ELF-1 (cell line): ENCODE measurements around the gene TECR.
"Not testable (repeated sequence)": the region's sequence is repeated elsewhere in the genome, so short reads cannot be mapped to it uniquely, and the experiment has no call there.

Experiments
- DNase-seq: peaks from one replicate; pipeline ENCODE4 v3.0.0-alpha.2; 2016; ENCODE audit warnings: low read depth, low spot score

The TECR gene, protein sequence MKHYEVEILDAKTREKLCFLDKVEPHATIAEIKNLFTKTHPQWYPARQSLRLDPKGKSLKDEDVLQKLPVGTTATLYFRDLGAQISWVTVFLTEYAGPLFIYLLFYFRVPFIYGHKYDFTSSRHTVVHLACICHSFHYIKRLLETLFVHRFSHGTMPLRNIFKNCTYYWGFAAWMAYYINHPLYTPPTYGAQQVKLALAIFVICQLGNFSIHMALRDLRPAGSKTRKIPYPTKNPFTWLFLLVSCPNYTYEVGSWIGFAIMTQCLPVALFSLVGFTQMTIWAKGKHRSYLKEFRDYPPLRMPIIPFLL

DNA sequence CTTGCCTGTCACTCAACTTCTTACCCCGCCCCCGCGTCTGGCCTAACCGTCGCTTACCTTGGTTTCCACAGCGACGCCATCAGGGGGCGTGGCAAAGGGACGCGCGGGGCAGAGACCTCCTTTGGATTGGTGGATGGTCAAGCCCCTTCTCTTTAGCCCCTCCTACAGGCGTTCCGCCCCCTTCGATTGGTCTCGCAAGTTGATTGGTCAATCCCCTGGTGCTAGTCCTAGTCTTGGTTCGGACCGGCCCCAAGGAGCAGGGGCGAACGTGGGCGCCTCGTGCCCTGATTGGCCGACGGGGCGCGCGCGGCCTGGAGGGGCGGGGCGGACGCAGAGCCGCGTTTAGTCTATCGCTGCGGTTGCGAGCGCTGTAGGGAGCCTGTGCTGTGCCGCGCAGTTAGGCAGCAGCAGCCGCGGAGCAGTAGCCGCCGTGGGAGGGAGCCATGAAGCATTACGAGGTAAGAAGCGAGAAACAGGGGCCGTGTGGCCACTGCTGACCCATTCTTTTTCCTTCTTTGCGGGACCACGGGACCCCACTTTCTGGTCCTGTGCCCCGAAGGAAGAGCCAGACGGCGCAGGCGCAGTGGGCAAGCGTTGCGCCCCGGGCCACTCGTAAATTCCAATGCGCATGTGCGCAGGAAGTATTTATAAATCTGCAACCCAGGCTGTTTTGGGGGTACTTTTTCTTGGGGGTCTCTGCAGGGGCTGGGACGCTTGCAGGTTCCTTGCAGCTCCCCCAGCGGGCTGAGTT lies at the start of gene TECR:
Gene TECR (plus strand): TSS at position 341 of the 751 bp plus-strand sequence. CDS start 103 bp downstream, at position 444.
- peak; percentile 100 for DNase-seq

DNA sequence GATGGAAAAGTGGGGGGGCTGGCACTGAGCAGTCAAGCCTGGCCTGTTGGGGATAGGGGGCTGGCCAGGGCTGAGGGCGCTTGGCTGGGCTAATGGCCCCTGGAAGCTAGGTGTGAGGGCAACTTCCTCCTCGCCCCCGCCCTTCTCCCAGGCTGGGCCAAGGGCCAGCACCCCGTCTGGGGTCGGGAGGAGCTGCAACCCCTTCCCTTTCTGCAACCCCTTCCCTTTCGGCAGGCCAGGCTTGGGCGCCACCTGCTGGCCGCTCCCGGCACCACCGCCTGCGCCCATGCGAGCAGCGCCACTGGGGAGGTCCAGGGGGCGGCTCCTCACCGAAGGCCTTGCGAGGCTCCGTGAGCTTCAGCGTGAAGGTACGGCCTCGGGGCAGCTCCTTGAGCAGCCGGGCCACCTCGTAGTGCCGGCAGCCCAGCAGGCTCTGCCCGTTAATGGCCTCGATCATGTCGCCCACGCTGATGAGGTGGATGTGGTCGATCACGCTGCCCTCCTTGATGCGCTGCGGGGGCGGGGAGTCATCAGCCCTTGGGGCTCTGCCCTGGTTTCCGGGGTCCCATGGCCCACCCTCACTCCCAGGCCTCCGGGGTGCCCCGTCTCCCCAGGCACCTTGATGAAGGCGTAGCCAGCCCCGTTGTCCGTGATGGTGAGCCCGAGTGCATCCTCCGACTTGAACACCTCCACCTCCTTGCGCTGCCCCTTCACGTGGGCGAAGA lies 49.3 kb upstream of the TECR start:
- peak; percentile 94 for DNase-seq

DNA sequence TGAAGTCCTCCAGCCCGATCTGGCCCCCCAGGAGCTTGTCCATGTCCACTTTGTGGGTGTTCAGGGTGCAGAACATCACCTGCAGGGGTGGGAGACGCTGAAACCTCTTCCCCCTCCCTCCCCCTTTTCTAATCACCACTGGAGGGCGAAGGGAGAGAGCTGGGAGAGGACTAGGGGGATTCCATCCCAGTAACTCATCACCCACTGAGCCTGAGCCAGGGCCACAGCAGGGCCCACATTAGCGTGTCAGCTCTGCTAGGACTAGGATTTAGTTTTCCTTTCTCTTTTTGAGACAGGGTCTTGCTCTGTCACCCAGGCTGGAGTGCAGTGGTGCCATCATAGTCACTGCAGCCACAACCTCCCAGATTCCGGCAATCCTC lies 48.7 kb upstream of the TECR start:
- no peak for DNase-seq

DNA sequence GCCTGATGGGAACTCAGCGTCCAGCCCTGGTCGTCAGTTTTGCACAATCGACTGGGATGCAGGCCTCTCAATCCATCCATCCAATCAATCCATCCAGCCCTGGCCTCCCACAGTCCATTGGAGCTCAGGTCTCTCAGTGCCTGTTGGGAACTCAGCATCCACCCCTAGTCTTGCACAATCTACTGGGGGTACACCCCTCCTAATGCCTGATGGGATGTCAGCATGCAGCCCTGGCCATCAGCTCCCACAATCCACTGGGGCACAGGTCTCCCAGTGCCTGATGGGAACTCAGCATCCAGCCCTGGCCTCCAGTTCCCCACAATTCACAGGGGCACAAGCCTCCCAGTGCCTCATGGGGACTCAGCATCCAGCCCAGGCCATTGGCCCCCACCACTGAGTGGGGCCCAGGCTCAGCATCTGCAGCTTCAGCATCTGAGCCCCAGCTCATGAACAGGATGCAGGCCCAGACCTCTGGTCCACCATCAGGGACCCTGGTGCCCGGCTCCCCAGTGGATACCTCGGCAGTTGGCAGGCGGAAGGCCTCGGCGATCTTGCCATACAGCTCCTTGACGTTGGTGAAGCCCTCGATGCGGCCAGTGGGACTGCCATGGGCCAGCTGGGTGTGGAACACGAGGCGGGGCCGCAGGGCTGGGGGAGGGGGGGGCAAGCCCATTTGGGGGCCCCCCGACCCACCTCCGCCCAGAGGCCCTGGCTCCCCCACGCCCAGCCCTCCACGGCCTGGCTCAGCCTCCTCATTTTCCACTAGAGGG lies 47.0 kb upstream of the TECR start:
- no peak for DNase-seq

DNA sequence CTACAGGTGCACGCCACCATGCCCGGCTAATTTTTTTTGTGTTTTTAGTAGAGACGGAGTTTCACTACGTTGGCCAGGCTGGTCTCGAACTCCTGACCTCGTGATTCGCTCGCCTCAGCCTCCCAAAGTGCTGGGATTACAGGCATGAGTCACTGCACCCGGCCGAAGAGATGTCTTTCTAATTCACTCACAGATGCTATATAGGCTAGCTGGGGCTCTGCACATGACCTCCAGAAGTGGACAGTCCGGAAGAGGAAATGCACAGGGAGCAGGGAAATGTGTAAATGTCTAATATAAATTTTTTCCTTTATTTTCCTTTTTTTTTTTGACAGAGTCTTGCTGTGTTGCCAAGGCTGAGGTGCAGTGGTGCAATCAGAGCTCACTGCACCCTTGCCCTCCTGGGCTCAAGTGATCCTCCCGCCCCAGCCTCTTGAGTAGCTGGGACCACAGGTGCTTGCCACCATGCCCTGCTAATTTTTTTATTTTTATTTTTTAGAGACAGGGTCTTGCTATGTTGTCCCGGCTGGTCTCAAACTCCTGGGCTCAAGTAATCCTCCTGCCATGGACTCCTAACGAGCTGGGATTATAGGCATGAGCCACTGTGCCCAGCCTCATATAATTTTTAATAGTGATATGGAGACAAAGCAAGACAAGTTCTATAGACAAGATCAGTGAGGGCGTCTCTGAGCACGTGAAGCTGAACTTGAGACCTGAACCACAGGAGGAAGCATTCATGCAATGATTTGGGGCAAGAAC lies 41.8 kb upstream of the TECR start:
- DNase-seq: no peak

DNA sequence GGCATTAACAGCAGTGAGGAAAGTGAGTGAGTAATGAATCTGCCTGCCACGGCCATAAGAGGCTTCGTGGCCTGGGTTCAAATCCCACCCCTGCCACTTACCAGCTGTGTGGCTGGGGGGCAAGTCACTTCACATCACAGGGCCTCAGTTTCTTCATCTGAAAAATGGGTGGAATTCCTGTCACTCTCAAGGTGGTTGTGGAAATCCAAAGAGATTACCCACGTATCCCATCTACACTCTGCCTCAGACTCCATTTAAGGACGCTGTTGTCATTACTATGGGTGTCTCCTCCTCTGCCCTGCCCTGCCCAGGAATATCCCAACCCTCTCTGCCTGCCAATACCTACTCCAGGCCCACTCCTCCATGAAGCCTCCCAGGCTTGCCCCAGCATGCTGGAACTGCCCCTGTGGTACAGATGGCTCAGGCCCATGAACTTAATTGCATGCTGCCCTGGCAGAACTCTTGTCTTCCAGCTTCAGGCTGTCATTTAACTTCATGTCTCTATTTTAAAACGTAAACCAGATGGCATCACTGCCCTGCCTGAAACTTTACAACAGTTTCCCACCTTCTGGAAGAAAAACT lies 36.5 kb upstream of the TECR start:
- DNase-seq: no peak

DNA sequence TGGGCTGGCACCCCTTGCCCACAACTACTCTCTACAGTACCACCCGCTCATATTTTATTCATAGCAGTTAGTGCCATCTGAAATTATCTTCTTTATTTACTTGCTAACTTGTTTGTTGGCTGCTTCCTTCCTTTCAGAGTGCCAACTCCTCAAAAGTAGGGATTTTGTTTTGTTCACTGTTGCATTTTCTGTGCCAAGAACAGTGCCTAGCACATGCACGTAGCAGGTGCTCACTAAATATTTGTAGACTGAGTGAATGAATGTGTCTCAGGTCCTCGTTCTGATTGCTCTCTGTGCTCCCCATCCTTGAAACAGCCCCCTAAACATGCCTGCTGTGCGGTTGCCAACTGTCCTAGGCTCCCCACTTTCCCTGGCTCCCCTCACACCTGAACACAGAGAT lies 35.0 kb upstream of the TECR start:
- DNase-seq: no peak

DNA sequence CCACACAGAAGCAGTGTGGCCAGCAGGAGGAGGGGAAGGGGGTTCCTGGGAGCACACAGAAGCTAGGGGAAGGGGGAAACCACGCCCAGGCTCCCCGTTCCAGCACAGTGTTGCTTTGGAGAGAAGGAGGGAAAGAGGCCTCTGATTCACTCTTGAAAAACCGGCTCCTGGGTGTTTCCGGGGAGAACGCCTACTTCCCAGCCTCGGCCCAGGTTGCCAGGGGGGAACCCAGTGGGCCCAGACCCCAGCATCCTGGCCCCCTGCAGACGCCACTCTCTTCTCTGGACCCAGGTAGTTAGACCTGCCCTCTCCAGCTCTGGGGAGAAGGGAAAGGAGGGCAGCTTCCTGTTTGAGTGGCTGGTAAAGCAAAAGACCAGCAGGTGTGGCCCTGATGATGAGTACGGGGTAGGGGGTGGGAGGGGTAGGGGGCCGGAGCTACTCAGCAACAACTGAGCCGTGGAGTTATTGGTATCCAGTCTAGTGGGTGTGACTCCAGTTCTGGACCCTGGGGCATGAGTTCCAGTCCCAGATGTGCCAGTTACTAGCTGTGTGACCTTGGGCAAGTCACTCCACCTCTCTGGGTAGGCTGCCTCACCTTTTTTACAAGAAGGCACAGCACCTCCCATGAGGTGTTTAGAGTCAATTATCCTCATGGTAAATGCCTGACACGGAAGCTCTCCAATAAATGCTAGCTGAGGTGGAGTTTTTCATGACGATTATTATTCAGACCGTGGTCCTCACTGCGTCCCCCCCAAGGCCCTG lies 34.3 kb upstream of the TECR start:
- DNase-seq: no peak

DNA sequence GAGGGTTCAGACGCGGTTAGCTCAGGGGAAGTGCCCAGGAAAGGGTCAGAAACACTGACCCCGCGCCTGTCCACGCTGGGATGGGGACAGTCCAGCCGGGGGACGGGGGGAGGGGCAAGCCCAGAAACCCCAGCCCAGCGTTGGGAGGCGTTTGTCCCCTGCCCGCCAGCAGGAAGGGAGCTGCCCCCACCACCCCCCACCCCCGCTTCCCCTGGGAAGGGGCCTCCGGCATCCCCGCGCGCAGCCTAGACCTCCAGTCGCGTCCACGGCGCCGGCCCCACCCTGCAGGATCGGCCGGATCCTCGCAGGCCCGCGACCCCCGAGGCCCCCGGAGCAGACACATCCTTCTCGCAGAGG lies 33.7 kb upstream of the TECR start:
- DNase-seq: no peak

DNA sequence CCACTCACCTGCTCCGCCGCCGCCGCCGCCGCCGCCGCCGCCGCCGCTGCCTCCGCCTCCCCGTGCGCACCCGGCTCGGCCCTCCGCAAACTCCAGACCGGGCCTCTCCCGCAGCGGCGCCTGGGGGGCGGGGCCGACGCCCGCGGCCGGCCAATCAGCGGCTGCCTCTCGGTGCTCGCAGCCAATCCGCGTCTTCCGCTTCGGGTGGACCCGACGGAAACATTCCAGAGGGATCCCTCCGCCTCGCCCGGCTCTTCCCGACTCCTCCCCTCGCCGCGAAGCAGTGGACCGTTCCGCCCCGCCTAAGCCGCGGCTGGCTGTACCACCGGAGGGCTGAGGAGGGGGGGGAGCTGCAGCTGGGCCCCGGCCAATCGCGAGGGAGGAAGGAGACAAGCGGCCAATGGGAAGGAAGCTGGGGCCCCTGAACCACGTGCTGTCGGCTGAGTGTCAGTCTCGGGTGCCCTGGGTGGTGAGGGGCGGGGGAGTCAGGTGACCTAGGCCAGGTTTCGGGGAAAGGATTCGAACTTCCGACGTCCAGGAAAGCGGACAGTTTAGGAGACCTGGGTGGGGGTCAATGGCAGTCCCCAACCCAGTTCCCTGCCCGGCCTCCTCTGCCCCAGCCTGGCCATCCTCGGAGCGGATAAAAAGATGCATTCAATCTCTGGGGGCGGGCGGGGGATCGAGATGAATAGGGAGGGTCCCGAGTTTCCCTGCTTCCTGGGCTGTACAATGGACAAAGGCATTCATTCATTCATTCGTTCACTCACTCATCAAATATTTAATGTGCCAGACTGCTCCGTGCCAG lies 33.2 kb upstream of the TECR start, which contains the start of gene GIPC1:
Gene GIPC1 (minus strand): TSS at position 99 of the 805 bp plus-strand sequence. CDS start 13,151 bp downstream, outside the sequence.
- peak; percentile 100 for DNase-seq

DNA sequence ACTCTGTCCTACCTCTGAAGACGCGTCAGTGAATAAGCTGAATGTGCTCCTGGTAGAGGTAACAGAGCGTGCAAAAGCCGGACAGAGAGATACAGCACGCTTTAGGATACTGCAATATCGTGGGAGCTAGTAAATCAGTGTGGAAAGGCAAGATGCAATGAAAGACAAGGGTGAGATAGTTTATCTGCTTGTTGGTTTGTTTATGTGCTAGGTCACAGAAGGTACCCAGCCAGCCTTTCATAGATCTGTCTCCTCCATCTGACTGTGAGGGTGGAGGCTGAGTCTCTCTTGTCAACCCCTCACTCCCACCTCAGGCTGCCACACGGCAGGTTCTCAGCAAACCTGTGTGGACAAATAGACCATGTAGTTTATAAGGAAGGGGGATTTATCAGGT lies 32.6 kb upstream of the TECR start:
- DNase-seq: no peak

DNA sequence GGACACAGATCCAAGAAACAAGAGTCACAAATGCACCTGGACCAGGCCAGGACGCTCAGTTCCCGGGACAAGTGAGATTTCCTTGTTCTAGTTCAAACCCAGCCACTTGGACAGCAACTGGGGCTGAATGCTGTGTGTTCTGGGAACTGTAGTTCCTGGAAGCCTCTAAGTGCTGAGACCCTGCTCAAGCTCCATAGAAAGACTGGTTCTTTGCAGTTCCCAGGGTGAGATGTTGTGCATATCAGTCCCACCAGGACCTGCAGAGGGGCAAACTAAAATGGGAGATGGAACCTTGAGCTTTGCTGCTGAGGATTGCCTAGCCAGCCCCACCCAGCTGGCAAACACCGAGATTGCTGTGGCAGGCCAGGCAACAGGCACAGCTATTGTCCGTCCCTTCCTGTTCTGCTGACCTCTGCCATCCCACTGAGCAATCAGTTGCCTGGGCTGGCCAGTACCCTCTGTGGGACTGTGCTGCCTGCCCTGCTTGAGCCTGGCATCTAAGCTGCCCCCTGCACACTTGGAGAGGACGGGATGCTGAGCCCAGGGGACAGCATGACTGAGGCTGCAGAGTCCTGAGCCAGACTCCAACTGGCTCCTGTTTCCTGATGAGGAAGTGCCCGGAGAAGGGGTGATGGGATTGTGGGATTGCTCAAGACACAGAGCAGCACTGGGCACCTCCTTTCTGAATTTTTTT lies 32.0 kb upstream of the TECR start:
- DNase-seq: no peak

DNA sequence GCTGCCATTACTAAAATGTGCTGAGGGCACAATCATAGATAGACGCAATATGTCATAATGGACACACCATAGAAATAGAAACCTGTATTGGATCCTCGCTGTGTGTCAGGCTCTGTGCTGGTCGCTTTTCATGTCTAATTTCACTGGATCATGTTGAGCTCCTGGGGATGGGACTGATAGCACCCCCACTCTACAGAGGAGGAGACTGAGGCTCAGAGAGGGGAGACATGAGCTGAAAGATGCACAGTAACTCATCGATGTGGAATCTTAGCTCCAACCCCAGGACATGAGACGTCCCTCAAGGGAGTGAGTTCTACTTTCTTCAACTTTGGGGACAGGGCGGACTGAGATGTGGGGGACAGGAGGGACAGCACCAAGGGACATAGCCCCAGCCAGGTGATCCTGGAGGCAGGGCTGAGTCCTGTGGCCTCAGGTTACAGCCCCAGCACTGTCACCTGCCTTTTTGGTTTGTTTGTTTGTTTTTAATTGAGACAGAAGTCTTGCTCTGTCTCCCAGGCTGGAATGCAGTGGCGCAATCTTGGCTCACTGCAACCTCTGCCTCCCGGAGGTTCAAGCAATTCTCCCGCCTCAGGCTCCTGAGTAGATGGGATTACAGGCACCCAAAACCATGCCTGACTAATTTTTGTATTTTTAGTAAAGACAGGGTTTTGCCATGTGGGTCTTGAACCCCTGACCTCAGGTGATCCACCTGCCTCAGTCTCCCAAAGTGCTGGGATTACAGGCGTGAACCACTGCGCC lies 26.9 kb upstream of the TECR start:
- peak; percentile 86 for DNase-seq

DNA sequence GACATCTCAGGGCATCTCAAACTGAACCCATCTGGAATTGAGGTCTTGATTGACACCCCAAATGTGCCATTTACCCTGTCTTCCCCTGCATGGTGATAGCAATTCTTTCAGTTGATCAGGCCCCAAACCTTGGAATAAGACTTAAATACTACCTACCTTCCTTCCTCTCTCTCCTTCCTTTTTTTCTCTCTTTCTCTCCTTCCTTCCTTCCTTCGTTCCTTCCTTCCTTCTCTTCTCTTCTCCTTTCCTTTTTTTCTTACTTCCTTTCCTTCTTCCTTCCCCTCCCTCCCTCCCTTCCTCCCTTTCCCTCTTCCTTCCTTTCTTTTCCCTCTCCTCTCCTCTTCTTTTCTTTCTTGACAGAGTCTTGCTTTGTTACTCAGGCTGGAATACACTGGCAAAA lies 26.1 kb upstream of the TECR start:
- DNase-seq: no peak

DNA sequence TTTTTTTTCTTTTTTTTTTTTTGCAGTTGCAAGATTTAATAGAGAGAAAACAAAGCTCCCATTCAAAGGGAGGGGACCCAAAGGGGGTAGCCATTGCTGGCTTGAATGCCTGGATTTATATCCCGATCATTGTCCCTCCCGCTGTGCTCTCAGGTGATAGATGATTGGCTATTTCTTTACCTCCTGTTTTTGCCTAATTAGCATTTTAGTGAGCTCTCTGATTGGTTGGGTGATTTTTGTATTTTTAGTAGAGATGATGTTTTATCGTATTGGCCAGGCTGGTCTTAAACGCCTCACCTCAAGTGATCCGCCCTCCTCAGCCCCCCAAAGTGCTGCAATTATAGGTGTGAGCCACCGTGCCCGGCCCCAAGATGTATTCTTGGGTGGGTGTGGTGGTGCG lies 24.8 kb upstream of the TECR start:
- not testable (repeated sequence) for DNase-seq

DNA sequence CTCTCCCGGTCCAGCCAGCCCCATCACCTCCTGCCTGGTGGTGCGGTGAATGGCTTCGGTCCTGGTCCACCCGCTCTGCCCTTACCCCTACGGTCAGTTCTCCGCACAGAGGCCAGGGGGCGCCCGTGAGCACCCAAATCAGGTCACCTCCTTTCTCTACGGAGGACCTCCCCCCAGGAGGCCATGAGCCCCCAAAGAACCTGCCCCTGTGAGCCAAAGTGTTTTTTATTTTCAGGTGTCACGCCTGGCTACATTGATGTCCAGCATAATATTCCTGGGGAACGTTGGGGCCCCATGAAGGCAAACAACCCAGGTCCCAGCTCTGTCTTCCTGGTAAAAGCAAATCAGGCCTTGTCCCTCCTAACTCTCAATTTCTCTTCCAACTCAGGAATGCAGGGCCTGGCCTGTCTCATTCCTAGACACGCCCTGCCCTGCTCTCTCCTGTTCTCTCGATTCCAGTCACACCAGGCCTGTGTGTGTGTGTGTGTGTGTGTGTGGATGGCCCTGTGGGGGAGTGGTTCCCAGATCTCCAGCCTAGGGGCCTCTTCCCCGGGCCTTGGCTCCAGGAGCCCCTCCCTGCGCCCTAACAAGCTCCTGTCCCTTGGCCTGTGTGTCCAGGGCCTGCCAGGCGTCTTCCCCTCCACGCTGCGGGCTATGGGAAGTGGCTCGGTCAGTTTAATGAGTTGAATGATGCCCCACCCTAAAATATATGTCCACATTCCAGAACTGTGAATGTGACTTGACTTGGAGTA lies 23.7 kb upstream of the TECR start:
- DNase-seq: peak; percentile 94
